Body of pancreas (tissue), 4 donors: ENCODE data around the gene AK2.

Source experiments
- POLR2A ChIP-seq, 3 donors: fragments of 450-650 bp; IDR thresholded peaks; one replicate each; pipeline ENCODE4 v1.6.1; 2016; ENCODE audit warnings: antibody characterized with exemption in 3 of 3, mild to moderate bottlenecking in 2 of 3
- TF ChIP-seq, protein P1 (sequence below), 7 experiments: fragments of 450-650 bp in 4 of 7; fragments of 200-600 bp in 3 of 7; sonication (generic) in 3 of 7; IDR thresholded peaks; one replicate each; pipeline ENCODE4 v1.5.1; 2016 to 2019; ENCODE audit warnings: antibody characterized with exemption in 7 of 7

DNA sequence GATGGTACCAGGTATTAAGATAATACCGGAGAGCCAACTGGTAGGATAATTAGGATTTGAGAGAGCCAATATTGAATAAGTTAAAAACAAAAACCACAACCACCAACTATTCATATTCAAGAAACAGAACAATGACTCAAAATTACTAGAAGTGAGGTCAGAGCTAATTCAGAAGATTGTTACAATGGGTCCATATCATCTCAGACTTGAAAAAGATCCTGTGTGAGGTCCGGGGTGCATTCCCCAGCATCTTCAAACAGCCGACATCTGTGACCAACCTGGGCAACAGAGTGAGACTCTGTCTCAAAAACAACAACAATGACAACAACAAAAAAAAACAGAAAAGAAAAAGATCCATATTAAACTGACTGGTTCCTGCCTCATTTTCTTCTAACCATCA lies 18.6 kb downstream of the AK2 start:
- TF ChIP-seq, protein P1, sequence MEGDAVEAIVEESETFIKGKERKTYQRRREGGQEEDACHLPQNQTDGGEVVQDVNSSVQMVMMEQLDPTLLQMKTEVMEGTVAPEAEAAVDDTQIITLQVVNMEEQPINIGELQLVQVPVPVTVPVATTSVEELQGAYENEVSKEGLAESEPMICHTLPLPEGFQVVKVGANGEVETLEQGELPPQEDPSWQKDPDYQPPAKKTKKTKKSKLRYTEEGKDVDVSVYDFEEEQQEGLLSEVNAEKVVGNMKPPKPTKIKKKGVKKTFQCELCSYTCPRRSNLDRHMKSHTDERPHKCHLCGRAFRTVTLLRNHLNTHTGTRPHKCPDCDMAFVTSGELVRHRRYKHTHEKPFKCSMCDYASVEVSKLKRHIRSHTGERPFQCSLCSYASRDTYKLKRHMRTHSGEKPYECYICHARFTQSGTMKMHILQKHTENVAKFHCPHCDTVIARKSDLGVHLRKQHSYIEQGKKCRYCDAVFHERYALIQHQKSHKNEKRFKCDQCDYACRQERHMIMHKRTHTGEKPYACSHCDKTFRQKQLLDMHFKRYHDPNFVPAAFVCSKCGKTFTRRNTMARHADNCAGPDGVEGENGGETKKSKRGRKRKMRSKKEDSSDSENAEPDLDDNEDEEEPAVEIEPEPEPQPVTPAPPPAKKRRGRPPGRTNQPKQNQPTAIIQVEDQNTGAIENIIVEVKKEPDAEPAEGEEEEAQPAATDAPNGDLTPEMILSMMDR (IDR thresholded peaks at IDR 0.05), result no peak
- no peak for TF ChIP-seq POLR2A (IDR thresholded peaks at IDR 0.05)
